SU-DHL-6 (cell line): ENCODE measurements around the gene FUCA1.

Experiments
- CTCF ChIP-seq: fragments of 200-600 bp; sonication (generic); IDR thresholded peaks from one replicate; pipeline ENCODE4 v1.5.1; 2017; ENCODE audit warnings: antibody characterized with exemption, mild to moderate bottlenecking, low read length, moderate library complexity; ENCODE audit not compliant: insufficient read depth, poor library complexity, severe bottlenecking
- EZH2phosphoT487 ChIP-seq: fragments of 200-600 bp; sonication (generic), shearing (Covaris generic); conservative IDR thresholded peaks from 2 replicates; pipeline ENCODE4 v1.6.1; 2018; ENCODE audit warnings: mild to moderate bottlenecking, antibody characterized with exemption, low read length, moderate library complexity, mixed read lengths

- TF ChIP-seq CTCF (no peak), EZH2phosphoT487 (no peak)
Measured at GRCh38 chr1:23895993-23896392, 27.9 kb upstream of the FUCA1 start.
